H1 (cell line): ENCODE results near the gene SPAG16. TPM values are rescaled to one million over a fixed set of nuclear protein-coding genes. Genes with fewer than 3 reads are reported as not detected.

Experiments
- CTCF ChIA-PET: fragments of 300-600 bp; sonication (Branson Sonifier 250); formaldehyde crosslinking; loops from one replicate; lab custom pipeline; 2021; ENCODE audit not compliant: partially characterized antibody; lab: Charles Lee
- POLR2A ChIA-PET: fragments of 300-600 bp; sonication (Branson Sonifier 250); formaldehyde crosslinking; loops from one replicate; lab custom pipeline; 2021; ENCODE audit warnings: inconsistent platforms; ENCODE audit not compliant: partially characterized antibody; lab: Charles Lee
- DNase-seq, 2 experiments: peaks; one replicate each; pipeline versions ENCODE4 v3.0.0 to v3.0.0-alpha.2; 2010 to 2022; ENCODE audit warnings: low spot score in 2 of 2, low read depth in 1 of 2, mixed read lengths in 1 of 2
- FAIRE-seq: peaks from 2 replicates; lab custom pipeline; 2011; peaks lifted over from hg19 to GRCh38; lab: Jason Lieb, UNC
- H2AFZ ChIP-seq: 2 replicates; pipeline ENCODE4 v1.8.1; 2012; ENCODE audit warnings: low read length, inconsistent platforms
- H2AK5ac ChIP-seq: 2 replicates; pipeline ENCODE4 v1.6.1; 2013; ENCODE audit warnings: low read depth, low read length
- H2BK120ac ChIP-seq: replicated peaks from 2 replicates; pipeline ENCODE3; 2013; ENCODE audit warnings: low read depth, low read length, inconsistent platforms
- H2BK12ac ChIP-seq: 2 replicates; pipeline ENCODE4 v1.6.1; 2013; ENCODE audit warnings: low read depth, low read length
- H2BK15ac ChIP-seq: 2 replicates; pipeline ENCODE4 v1.6.1; 2013; ENCODE audit warnings: low read length
- H2BK20ac ChIP-seq: 2 replicates; pipeline ENCODE4 v1.6.1; 2013; ENCODE audit warnings: low read length
- H2BK5ac ChIP-seq: 2 replicates; pipeline ENCODE4 v1.6.1; 2013; ENCODE audit warnings: low read depth, low read length
- H3K14ac ChIP-seq: 2 replicates; pipeline ENCODE4 v1.6.1; 2013; ENCODE audit warnings: inconsistent platforms; ENCODE audit not compliant: insufficient read length
- H3K18ac ChIP-seq: 2 replicates; pipeline ENCODE4 v1.6.1; 2013; ENCODE audit warnings: low read length; ENCODE audit errors: extremely low read depth
- H3K23ac ChIP-seq: 2 replicates; pipeline ENCODE4 v1.6.1; 2013; ENCODE audit warnings: inconsistent platforms; ENCODE audit not compliant: insufficient read length
- H3K23me2 ChIP-seq: 2 replicates; pipeline ENCODE4 v1.6.1; 2013; ENCODE audit warnings: low read depth, low read length
- H3K27ac ChIP-seq: 2 replicates; pipeline ENCODE4 v1.6.1; 2011; ENCODE audit warnings: low read depth, low read length, inconsistent platforms
- H3K27me3 ChIP-seq, 4 experiments: replicated peaks in 1 of 4; 1 replicate in 1 of 4; 2 replicates in 3 of 4; pipeline versions ENCODE4 v1.6.1 to v1.8.1; 2011 to 2013; ENCODE audit warnings: low read length in 3 of 4, mild to moderate bottlenecking in 3 of 4, inconsistent platforms in 2 of 4, mixed read lengths in 2 of 4, moderate library complexity in 1 of 4; ENCODE audit not compliant: control insufficient read depth in 3 of 4, insufficient read depth in 3 of 4; ENCODE audit errors: extremely low read depth in 1 of 4
- H3K36me3 ChIP-seq, 4 experiments: 2 replicates each; pipeline versions ENCODE4 v1.6.1 to v1.8.1; 2011 to 2013; ENCODE audit warnings: mild to moderate bottlenecking in 4 of 4, low read length in 3 of 4, moderate library complexity in 2 of 4, control low read depth in 1 of 4, inconsistent platforms in 1 of 4; ENCODE audit not compliant: insufficient read depth in 4 of 4, control insufficient read depth in 2 of 4
- H3K4ac ChIP-seq: replicated peaks from 2 replicates; pipeline ENCODE3; 2013; ENCODE audit warnings: low read length, low read depth, mixed read lengths, inconsistent platforms; ENCODE audit not compliant: insufficient read length
- H3K4me1 ChIP-seq, 4 experiments: replicated peaks in 1 of 4; 1 replicate in 1 of 4; 2 replicates in 3 of 4; pipeline versions ENCODE4 v1.6.1 to v1.8.1; 2011 to 2013; ENCODE audit warnings: low read length in 3 of 4, inconsistent platforms in 2 of 4, mixed read lengths in 1 of 4; ENCODE audit not compliant: insufficient read depth in 4 of 4, control insufficient read depth in 3 of 4
- H3K4me2 ChIP-seq, 2 experiments: 2 replicates each; pipeline versions ENCODE4 v1.6.1 to v1.8.1; 2011 to 2013; ENCODE audit warnings: low read depth in 2 of 2, low read length in 2 of 2, control low read depth in 1 of 2, inconsistent platforms in 1 of 2, mild to moderate bottlenecking in 1 of 2; ENCODE audit not compliant: insufficient read depth in 1 of 2
- H3K4me3 ChIP-seq, 4 experiments: fragments of 200-600, 300-600 bp in 1 of 4; sonication (generic), shearing (Covaris generic), sonication (Bioruptor Twin) in 1 of 4; 2 replicates each; pipeline versions ENCODE4 v1.5.1 to v1.8.1; 2011 to 2016; ENCODE audit warnings: low read length in 4 of 4, low read depth in 3 of 4, control low read depth in 2 of 4, inconsistent platforms in 2 of 4, mild to moderate bottlenecking in 2 of 4, mixed read lengths in 1 of 4, moderate library complexity in 1 of 4; ENCODE audit not compliant: insufficient read depth in 2 of 4; ENCODE audit errors: extremely low read depth in 1 of 4
- H3K56ac ChIP-seq: replicated peaks from 2 replicates; pipeline ENCODE3; 2013; ENCODE audit warnings: low read depth, mild to moderate bottlenecking, mixed read lengths, low read length, inconsistent platforms; ENCODE audit not compliant: insufficient read length
- H3K79me1 ChIP-seq: 2 replicates; pipeline ENCODE4 v1.6.1; 2013; ENCODE audit warnings: low read depth, low read length, control low read depth
- H3K79me2 ChIP-seq, 2 experiments: 2 replicates each; pipeline versions ENCODE4 v1.6.1 to v1.8.1; 2012 to 2013; ENCODE audit warnings: low read length in 2 of 2, mild to moderate bottlenecking in 2 of 2, inconsistent platforms in 1 of 2; ENCODE audit not compliant: insufficient read depth in 2 of 2, control insufficient read depth in 1 of 2
- H3K9ac ChIP-seq, 4 experiments: replicated peaks in 1 of 4; 1 replicate in 1 of 4; 2 replicates in 3 of 4; pipeline versions ENCODE4 v1.6.1 to v1.8.1; 2011 to 2013; ENCODE audit warnings: low read depth in 3 of 4, low read length in 3 of 4, control low read depth in 2 of 4, mild to moderate bottlenecking in 2 of 4, moderate library complexity in 2 of 4, inconsistent platforms in 1 of 4; ENCODE audit errors: extremely low read depth in 1 of 4
- H3K9me3 ChIP-seq, 2 experiments: 2 replicates each; pipeline versions ENCODE4 v1.6.1 to v1.8.1; 2012 to 2013; ENCODE audit warnings: mild to moderate bottlenecking in 2 of 2, moderate library complexity in 2 of 2, control low read depth in 1 of 2, inconsistent platforms in 1 of 2, low read depth in 1 of 2, low read length in 1 of 2, mixed read lengths in 1 of 2; ENCODE audit not compliant: insufficient read depth in 2 of 2
- H4K20me1 ChIP-seq, 2 experiments: replicated peaks in 1 of 2; 2 replicates each; pipeline versions ENCODE3 to v1.8.1; 2011 to 2013; ENCODE audit warnings: inconsistent platforms in 2 of 2, low read length in 2 of 2, mild to moderate bottlenecking in 1 of 2; ENCODE audit not compliant: insufficient read depth in 2 of 2, control insufficient read depth in 1 of 2
- H4K5ac ChIP-seq: 2 replicates; pipeline ENCODE4 v1.6.1; 2013; ENCODE audit warnings: low read length, low read depth, mixed read lengths, inconsistent platforms; ENCODE audit not compliant: insufficient read length
- H4K8ac ChIP-seq: 2 replicates; pipeline ENCODE4 v1.8.0; 2013; ENCODE audit warnings: mild to moderate bottlenecking, moderate library complexity, low read length, inconsistent platforms; ENCODE audit not compliant: insufficient read depth; ENCODE audit errors: extremely low read depth
- H4K91ac ChIP-seq: replicated peaks from 2 replicates; pipeline ENCODE3; 2013; ENCODE audit warnings: low read length, mixed read lengths, inconsistent platforms; ENCODE audit not compliant: insufficient read length
- BRCA1 ChIP-seq: IDR thresholded peaks from 2 replicates; pipeline ENCODE4 v1.6.1; 2012; ENCODE audit warnings: low read depth, low read length, improper control_type of control experiment
- WGBS, 2 experiments: shearing (Covaris generic) in 1 of 2; methylation state at CpG; one replicate each; pipeline versions ENCODE4 v1.1.6 to v1.1.7; 2013 to 2015; ENCODE audit warnings: low lambda C conversion rate in 2 of 2, mixed read lengths in 2 of 2, inconsistent platforms in 1 of 2, low coverage in 1 of 2, missing lambda C conversion rate in 1 of 2; ENCODE audit not compliant: insufficient replicate concordance in 2 of 2, insufficient coverage in 1 of 2, insufficient read length in 1 of 2; ENCODE audit errors: extremely low coverage in 1 of 2, missing lambda C conversion rate in 1 of 2; 5-methylcytosine and 5-hydroxymethylcytosine counted together
- polyA plus RNA-seq, 7 experiments: library from polyadenylated mRNA; depleted of rRNA in 3 of 7; stranded (reverse) in 5 of 7; unstranded in 2 of 7; fragments of >200 nt in 5 of 7; fragments of 200-250 nt in 2 of 7; gene quantifications; 1 replicate in 5 of 7; 2 replicates in 1 of 7; 4 replicates in 1 of 7; pipeline versions ENCODE4 v1.2.1 to v1.2.3, GENCODE V29; 2011 to 2013; ENCODE audit warnings: missing spikeins in 2 of 7, mixed read lengths in 2 of 7
- total RNA-seq: library from RNA; stranded (reverse); fragmentation: NEBNext Ultra II Directional; extraction: Animal tissue kit (Norgen Biotek cat#: 25700); gene quantifications from 2 replicates; pipeline ENCODE4 v1.2.1, GENCODE V29; 2021

Gene SPAG16
- total and polyA plus RNA-seq, 2 of the 8 experiments (the other 6 are each of a cell fraction or from before 2014, with no cell fraction given) = 6.0 to 14.9 TPM

DNA sequence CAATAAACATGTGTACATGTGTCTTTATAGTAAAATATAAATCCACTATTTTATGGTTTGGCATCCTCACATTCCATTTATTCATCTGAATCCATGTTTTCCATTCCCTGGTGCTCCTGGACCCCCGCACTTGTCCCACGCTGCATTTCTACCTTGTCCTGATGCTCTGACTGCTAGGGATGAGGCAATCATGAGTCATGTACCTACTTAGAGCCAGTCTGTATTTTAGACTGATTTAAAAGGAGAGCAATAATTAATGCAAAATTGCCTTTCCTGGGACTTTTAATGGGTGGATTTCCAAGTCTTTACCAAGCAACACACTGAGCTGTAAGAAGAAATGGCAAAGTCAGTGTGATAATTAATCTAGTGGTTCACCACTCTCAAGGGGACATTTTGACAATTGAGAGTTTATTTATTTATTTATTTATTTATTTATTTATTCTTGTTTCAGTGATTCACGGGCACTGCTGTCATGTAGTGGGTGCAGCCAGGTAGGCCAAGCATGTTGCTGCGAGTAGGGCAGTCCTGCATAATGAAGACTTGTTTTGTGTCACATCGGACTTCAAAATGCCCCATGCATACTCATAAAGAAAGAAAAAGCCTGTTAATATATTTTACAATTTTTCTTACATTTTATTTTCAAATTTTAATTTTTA lies 707.3 kb downstream of the SPAG16 start:
- Histone ChIP-seq H3K14ac (no peak overlapping the region), H3K27me3 (no peaks in the 10 kb centered on the region), H4K91ac (no peak overlapping the region), H2AFZ (no peak overlapping the region), H3K9me3 (no peaks in the 10 kb centered on the region), H3K4me1 (peaks cover 0 to 5% (median 4%) of the 10 kb centered on the region in 4 experiments; a peak in 3 of 7 replicates), H3K9ac (no peak overlapping the region), H2BK12ac (no peak overlapping the region), H3K79me1 (no peaks in the 10 kb centered on the region), H3K36me3 (no peaks in the 10 kb centered on the region), H3K18ac (no peak overlapping the region), H3K23ac (no peak overlapping the region), H4K20me1 (no peaks in the 10 kb centered on the region), H3K4me2 (no peak overlapping the region), H2BK120ac (no peak overlapping the region), H3K27ac (no peak overlapping the region), H3K4ac (no peak overlapping the region), H3K4me3 (no peak overlapping the region), H2AK5ac (no peak overlapping the region), H4K5ac (no peak overlapping the region), H3K56ac (no peak overlapping the region), H2BK15ac (no peak overlapping the region), H2BK20ac (no peak overlapping the region), H4K8ac (no peak overlapping the region), H3K23me2 (no peaks in the 10 kb centered on the region), H2BK5ac (no peak overlapping the region), H3K79me2 (no peaks in the 10 kb centered on the region)
- DNase-seq = no peak
- WGBS, 2 experiments = 83% methylated on average over 5 of the region's 5 CpGs; no CpG with 5 or more reads in 1 of the 2 experiments
- ChIA-PET POLR2A (no interaction called here), CTCF (no interaction called here)
- no peak for TF ChIP-seq BRCA1
- FAIRE-seq = no peak
